Measurements from ENCODE around the gene DAPK1.

GRCh38 chr9:87622098-87622497, 124.4 kb downstream of the DAPK1 start:
- TF ChIP-seq CTCF (IDR thresholded peaks at IDR 0.05; ENCODE audit: insufficient read depth, low read depth, low read length) (no peak), EZH2 (IDR thresholded peaks at IDR 0.05; ENCODE audit: insufficient read depth, low read length) (no peak)
